GM21825 (cell line): ENCODE measurements around the gene SLC27A2.
A peak's percentile ranks its signal among the peaks of the same experiment; 100 is the strongest.
"Not testable (repeated sequence)": the region's sequence is repeated elsewhere in the genome, so short reads cannot be mapped to it uniquely, and the experiment has no call there.

ENCODE experiments used
- ATAC-seq: cut with Tn5 transposase; IDR thresholded peaks from one replicate; pipeline ENCODE4 v1.9.1; 2021; ENCODE audit warnings: mild to moderate bottlenecking, moderate library complexity; ENCODE audit not compliant: unreplicated experiment

SLC27A2 gene

DNA sequence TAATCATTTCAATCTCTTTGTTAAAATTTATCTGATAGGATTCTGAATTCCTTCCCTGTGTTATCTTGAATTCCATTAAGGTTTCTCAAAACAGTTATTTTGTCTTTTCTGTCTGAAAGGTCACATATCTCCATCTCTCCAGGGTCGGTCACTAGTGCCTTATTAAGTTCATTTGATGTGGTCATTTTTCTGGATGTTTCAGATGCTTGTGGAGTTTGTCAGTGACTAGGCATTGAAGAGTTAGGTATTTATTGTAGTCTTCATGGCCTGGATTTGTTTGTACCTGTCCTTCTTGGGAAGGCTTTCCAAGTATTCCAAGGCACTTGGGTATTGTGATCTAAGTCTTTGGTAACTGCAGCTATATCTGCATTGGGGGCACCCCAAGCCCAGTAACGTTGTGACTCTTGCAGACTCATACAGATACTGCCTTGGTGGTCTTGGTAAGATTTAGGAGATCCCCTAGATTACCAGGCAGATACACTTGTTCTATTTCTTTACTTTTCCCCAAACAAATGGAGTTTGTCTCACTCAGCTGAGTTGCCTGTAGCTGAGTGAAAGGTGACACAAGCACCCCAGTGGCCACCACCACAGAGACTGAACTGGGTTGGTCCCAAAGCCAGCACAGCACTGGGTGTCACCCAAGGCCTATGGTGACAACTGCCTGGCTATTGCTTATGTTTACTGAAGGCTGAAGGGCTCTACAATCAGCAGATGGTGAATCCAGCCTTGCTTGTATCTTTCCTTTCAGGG lies 18.9 kb upstream of the SLC27A2 start:
- no peak for ATAC-seq

- ATAC-seq: no peak
Observed at GRCh38 chr15:50163719-50164410, 18.1 kb upstream of the SLC27A2 start.

DNA sequence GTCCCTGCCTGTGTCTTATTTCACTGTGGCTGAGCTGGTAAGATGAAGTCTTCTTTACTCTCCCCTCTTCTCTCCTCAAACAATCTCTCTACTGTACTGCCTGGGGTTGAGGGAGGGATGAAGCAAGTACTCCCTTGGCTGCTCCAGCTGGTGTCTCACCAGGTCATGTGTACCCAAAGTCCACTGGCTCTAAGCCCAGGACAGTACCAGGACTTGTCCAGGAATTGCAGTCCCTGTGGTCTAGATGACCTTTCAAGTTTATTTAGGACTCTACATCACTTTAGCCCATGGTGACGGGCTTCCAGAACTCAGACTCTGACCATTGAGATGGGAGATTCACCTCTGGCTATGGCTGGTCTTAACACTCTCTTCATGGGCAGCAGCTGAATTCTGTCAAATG lies 17.5 kb upstream of the SLC27A2 start:
- ATAC-seq: no peak

DNA sequence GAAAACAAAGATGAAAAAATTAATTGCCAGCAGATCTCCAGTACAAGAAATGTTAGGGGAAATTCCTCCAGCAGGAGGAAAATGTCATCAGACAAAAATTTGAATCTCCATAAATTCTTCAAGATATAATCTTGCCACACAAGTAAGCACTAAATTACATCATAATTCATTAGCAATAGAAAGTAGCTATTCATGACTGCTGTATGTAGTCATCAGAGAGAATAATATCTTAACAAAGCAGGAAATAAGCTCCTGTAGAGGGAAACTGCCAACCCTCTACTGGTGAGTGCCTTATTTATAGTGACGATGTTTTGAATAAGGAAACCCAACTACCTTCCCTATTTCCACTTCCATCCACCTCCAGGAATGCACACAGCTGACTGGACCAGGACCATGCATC lies 15.8 kb upstream of the SLC27A2 start:
- ATAC-seq: no peak

DNA sequence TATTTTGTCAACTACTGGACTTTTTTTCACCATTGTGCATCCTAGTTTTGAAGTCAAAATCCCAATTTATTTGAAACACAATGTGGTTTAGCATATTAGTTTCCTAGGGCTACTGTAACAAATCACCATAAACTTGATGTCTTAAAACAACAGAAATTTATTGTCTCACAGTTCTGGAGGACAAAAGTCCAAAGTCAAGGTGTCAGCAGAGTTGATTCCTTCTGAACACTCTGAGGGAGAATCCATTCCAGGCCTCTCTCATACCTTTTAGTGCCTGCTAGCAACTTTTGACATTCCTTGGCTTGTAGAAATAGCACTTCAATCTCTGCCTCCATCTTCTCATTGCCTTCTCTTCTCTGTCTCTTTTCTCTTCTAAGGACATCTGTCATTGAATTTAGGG lies 14.9 kb upstream of the SLC27A2 start:
- ATAC-seq: no peak

DNA sequence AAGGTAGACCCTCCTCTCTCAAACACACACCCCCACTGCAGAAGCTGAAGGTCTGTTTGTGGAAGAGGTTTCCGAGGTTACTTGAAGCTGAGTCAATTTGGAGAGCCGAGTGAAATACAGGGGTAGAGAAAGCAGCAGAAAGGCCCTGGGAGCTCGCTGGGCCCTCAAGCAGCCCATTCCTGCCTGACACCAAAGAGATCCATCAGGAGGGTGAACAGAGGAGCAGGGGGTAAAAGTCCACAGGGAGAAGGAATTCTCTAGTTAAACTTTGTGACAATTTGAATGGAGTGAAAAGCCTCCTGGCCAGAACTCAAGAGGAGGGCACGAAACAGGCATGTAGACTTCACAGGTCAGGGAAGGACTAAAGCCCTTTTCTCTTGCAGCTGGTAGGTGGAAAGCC lies 13.6 kb upstream of the SLC27A2 start:
- ATAC-seq: no peak

DNA sequence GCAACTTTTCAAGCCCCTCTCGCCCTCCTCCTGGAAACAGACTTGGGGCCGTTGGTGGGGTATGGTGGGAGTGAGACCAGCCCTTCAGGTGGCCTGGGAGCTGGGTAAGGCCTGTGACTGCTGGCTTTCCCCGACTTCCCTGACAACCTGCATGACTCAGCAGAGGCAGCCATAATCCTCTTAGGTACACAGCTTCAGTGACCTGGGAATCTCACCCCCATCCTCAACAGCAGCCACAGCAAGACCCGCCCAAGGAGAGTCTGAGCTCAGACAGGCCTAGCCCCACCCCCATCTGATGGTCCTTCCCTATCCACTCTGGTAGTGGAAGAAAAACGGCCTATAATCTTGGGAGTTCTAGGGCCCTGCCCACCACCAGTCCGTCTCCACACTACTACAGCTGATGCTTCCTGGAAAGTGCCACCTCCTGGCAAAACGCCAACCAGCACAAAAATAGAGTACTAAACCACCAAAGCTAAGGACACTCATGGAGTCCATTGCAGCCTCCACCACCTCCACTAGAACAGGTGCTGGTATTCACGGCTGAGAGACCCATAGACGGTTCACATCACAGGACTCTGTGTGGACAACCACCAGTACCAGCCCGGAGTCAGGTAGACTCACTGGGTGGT lies 13.1 kb upstream of the SLC27A2 start:
- no peak for ATAC-seq

GRCh38 chr15:50172360-50172895 lies 9.6 kb upstream of the SLC27A2 start:
- ATAC-seq: not testable (repeated sequence)

DNA sequence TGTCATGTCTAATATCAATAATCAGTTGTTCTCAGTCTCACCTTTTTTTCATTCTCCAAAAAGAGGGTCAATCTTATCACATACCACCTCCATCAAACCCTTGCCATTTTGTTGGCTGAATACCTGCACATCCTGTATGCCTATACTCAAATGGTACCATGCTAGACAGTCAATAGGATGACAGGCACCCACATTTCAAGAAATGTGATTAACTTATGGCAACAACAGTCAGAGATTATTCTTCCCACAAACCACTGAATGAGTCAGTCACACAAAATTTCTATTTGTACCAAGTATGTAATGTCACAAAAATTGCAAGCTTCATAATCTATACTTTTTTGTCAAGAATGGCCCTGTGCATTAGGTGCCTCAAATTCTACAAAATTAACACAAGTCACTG lies 5.1 kb upstream of the SLC27A2 start:
- ATAC-seq: no peak

DNA sequence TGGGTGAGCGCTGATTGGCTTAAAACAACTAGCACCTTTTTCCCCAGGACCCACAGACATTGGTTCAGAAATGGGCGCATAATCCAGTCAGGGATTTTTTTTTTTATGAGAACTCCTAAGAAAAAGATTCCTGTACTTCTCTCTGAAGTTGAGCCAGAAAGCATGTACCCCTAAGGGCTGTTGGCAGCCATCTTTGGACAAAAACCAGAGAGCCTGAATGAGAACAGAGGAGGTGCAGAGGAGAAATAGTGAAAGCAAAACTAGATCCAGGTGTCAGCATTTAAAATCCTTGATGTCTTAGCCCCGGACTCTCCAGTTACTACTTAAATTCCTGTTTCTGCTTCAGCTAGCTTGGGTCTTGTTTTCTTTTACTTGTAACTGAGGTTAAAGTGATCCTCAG lies 1.9 kb upstream of the SLC27A2 start:
- no peak for ATAC-seq

DNA sequence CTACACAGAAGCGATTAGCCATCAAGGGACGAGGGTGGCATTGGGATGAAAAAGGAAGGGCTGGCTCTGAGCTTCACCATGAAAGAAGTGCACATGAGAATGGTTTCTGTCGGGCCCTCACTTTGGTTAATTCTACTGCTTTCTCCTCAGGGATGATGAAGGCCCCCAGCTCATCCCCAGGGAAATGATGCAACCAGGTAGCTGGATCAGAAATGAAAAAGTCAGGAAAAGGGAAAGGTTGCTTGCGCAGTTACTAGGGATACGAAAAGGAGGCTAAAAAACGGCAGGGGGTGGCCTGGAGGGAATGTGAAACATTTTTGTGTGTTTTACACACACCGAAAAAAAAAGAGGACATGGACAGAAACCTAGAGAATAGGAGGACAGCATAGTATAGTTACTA lies 1.4 kb upstream of the SLC27A2 start:
- no peak for ATAC-seq

DNA sequence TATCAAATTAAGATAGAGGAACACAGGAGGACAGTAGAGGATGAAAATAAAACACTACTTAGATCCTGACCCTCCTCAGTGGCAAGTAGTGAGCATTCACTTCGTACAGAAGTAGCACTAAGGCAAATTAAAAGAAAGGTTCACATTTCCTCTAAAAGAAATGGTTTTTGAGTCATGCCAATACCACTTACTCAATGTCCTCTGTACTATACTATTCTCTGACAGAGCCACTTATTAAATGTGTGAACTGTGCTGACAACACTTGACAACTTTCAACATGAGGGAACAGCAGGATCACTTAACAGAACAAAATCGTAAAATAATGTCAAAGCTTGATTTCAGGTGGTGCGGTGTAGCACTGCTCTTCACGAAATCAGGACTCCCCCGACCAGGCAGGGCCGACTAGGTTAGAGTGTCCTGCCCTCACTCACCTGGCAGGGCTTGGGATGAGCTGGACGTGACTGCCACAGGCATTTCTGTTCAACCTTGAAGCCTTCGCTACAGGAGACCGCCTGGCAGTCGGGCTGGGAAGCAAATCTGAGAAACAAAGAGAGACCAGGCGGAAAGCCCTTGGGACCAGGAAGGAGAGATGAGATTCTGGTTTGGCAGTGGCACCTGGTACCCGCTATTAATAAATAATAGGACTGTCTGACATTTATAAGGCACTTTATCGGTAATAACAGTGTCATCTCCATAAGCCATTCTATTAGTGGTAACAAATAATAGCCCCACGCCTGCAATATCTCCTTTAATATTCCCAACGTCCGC lies 611 bp upstream of the SLC27A2 start:
- ATAC-seq: no peak

GRCh38 chr15:50182219-50183013 lies 420 bp downstream of the SLC27A2 start:
- peak; percentile 29 for ATAC-seq

GRCh38 chr15:50183112-50183794 lies 1.3 kb downstream of the SLC27A2 start:
- peak; percentile 50 for ATAC-seq

DNA sequence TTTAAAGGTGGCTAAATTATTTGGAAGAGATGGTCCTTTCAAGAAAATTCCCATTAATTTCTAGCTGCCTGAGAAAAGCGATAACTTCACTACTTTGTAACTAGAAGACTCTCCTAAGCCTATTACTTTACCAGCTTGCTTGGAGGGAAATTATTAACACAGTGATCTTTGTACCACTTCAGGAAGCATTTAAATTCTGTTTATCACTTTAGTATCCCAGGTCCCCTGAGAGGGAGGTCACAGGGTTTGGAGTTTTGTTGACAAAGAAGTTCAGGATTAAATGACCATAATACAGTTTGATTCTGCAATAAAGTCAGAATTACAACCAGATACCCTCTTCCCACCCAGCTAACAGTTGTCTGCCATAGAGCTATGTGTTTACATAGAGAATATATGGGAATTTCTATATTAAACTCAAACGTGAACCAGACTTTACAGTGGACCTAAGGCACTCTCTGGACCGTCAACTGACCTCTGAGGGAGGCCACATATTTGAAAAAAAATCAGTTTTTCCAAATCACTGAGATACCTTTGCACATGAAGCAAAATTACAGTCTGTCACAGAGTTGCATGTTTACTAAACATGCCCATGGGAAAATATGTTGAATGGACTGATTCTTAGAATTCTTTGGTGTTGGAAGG lies 3.0 kb downstream of the SLC27A2 start:
- no peak for ATAC-seq

DNA sequence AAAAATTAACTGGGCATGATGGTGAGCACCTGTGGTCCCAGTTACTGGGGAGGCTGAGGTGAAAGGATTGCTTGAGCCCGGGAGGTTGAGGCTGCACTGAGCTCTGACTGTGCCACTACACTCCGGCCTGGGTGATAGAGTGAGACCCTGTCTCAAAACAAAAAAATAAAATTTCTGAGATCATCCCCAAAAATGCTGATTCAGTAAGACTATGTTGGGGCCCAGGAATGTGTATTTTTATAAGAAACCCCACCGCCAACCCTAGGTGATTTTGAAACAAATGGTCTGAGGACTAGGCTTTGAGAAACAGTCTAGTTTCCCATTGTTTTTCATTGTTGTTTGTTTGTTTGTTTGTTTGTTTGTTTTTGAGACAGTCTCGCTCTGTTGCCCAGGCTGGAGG lies 4.1 kb downstream of the SLC27A2 start:
- no peak for ATAC-seq

GRCh38 chr15:50186752-50187151 lies 4.8 kb downstream of the SLC27A2 start:
- no peak for ATAC-seq

GRCh38 chr15:50187525-50187924 lies 5.5 kb downstream of the SLC27A2 start:
- no peak for ATAC-seq

- ATAC-seq: no peak
Observed at GRCh38 chr15:50187997-50188396, 6.0 kb downstream of the SLC27A2 start.
